ENCODE measurements around the gene PI4KB.
"Not testable (repeated sequence)": the region's sequence is repeated elsewhere in the genome, so short reads cannot be mapped to it uniquely, and the experiment has no call there.

PI4KB gene

GRCh38 chr1:151361883-151362282, 34.7 kb upstream of the PI4KB start:
- no peak for DNase-seq
- TF ChIP-seq POLR2A (IDR thresholded peaks at IDR 0.05; ENCODE audit: low read length) (no peak), GATA1 (IDR thresholded peaks at IDR 0.05; ENCODE audit: low read depth, low read length) (no peak)

- TF ChIP-seq POLR2A (IDR thresholded peaks at IDR 0.05; ENCODE audit: low read length): no peak
- TF ChIP-seq GATA1 (IDR thresholded peaks at IDR 0.05; ENCODE audit: low read depth, low read length): no peak
- no peak for DNase-seq
Observed at GRCh38 chr1:151356696-151357095, 29.5 kb upstream of the PI4KB start.

- peak; percentile 36 to 50 for DNase-seq
- TF ChIP-seq GATA1 (IDR thresholded peaks at IDR 0.05; ENCODE audit: low read depth, low read length): no peak
- TF ChIP-seq POLR2A (IDR thresholded peaks at IDR 0.05; ENCODE audit: low read length): no peak
Observed at GRCh38 chr1:151352021-151352718, 25.0 kb upstream of the PI4KB start.

DNA sequence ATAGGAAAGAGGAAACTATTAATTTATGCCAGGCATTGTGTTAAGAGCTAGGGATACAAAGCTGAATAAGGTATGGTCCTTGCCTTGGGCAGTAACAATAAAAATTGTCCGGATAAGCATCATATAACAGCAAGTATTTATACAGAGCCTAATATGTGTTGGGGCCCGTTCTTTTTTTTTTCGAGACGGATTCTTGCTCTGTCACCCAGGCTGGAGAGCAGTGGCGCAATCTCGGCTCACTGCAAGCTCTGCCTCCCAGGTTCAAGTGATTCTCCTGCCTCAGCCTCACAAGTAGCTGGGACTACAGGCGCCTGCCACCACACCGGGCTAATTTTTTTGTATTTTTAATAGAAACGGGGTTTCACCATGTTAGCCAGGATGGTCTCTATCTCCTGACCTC, 23.1 kb upstream of the PI4KB start:
- DNase-seq: not testable (repeated sequence)

DNA sequence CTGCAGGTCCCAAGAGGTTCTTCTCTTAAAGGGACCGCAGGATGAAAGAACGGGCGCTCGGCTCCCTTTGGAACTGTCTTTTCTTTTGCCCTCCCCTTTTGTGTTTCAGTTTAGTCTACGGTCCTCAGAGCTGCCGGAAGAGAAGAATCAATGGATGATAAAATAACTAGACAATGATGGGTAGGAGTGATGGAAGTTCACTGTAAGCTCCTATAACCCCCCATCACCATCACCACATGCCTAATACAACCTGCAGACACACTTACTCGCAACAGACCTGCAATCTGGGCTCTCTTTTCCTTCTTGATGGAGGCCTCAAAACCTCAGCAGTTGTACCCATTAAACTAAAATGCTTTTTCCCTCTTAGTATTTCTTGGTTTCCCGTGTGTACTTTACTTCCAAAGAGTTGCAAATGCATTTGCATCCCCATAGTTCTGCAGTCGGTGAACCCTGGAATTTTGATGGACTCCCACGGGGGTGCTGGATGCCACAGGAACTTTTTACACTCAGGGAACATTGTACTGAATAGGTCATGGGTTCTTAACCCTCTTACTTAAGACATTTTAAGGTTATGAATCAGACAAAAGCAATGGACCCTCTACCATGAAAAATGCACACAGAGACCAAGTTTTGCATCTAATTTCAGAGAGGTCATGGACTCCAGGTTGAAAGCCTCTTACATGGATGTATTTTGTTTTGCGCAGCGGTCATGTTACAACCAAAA, 20.5 kb upstream of the PI4KB start:
- TF ChIP-seq GATA1 (IDR thresholded peaks at IDR 0.05; ENCODE audit: low read depth, low read length) (no peak), POLR2A (IDR thresholded peaks at IDR 0.05; ENCODE audit: low read length) (no peak)
- DNase-seq: no peak

GRCh38 chr1:151346769-151347522, 19.7 kb upstream of the PI4KB start, which contains the start of gene RFX5:
Gene RFX5 (minus strand): TSS chr1:151347252. CDS start chr1:151346320, 932 bp downstream.
- peak; percentile 97 for DNase-seq
- TF ChIP-seq GATA1 (IDR thresholded peaks at IDR 0.05; ENCODE audit: low read depth, low read length): no peak
- TF ChIP-seq POLR2A (IDR thresholded peaks at IDR 0.05; ENCODE audit: low read length): peak; percentile 81

GRCh38 chr1:151346082-151346768, 19.0 kb upstream of the PI4KB start:
- peak in 1 of 2 experiments; percentile 42 for DNase-seq

DNA sequence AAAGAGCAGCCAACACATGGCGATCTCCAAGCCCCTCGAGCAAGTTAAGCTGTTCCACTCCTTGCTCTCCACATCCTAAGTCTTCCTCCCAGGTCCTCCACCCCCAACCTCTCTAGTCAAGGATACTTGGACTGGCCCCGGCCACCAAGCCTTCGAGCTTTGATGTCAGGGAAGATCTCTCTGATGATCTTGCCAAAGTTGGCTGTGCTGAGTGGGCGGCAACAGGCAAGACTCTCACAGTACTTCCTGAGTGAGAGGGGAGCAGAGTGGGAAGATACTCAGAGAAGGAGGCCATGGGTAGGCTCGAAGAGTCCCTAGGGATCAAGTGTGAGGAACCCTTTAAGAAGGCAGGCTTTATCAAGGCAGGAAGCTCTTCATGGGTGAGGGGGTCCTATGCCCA, 17.1 kb upstream of the PI4KB start:
- DNase-seq: no peak

More at GRCh38 chr1:151346082-151346768, 19.0 kb upstream of the PI4KB start:
- TF ChIP-seq GATA1 (IDR thresholded peaks at IDR 0.05; ENCODE audit: low read depth, low read length) (no peak), POLR2A (IDR thresholded peaks at IDR 0.05; ENCODE audit: low read length) (no peak)

GRCh38 chr1:151343587-151343986, 16.4 kb upstream of the PI4KB start:
- DNase-seq: no peak
- TF ChIP-seq GATA1 (IDR thresholded peaks at IDR 0.05; ENCODE audit: low read depth, low read length): no peak
- no peak for TF ChIP-seq POLR2A (IDR thresholded peaks at IDR 0.05; ENCODE audit: low read length)

More for the DNA sequence above, 17.1 kb upstream of the PI4KB start:
- TF ChIP-seq GATA1 (IDR thresholded peaks at IDR 0.05; ENCODE audit: low read depth, low read length) (no peak), POLR2A (IDR thresholded peaks at IDR 0.05; ENCODE audit: low read length) (no peak)

DNA sequence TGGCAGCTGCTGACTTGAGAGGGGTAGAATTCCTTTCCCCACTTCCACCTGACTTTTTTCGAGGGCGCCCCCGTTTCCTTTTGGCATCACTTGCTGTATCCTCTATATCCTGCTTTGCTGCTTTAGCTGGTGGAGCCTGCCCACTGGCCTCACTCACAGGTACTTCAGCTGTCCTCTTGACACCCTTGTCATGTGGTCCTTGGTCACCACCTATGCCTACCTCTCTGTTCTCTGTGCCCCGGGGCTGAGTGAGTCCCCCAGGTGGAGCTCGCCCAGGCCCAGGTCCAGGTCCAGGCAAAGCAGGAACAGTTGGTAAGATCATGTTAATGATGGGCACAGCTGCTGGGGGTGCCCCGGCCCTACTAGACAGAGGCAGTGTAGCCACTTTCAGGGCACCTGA, 15.4 kb upstream of the PI4KB start:
- TF ChIP-seq GATA1 (IDR thresholded peaks at IDR 0.05; ENCODE audit: low read depth, low read length) (no peak), POLR2A (IDR thresholded peaks at IDR 0.05; ENCODE audit: low read length) (no peak)
- DNase-seq: no peak

DNA sequence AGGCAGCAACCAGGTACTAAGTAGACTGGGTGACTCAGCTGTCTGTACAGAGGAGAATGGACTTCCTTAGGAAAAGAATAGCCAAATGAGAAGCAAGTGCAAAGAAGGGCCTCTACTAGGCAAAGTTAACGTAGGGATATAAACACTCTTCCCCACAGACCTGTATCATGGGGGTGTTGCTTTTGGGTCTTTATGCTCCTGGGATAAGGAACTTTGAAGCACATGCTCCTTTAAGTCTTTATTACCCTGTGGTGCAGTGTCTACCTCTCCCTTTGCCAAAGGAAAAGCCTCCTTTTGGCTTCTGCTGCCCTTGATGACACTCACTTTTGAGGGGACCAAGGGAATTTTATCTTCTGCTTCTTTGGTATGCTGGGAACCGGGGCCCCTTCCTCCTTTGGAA, 14.8 kb upstream of the PI4KB start:
- TF ChIP-seq POLR2A (IDR thresholded peaks at IDR 0.05; ENCODE audit: low read length) (no peak), GATA1 (IDR thresholded peaks at IDR 0.05; ENCODE audit: low read depth, low read length) (no peak)
- no peak for DNase-seq

DNA sequence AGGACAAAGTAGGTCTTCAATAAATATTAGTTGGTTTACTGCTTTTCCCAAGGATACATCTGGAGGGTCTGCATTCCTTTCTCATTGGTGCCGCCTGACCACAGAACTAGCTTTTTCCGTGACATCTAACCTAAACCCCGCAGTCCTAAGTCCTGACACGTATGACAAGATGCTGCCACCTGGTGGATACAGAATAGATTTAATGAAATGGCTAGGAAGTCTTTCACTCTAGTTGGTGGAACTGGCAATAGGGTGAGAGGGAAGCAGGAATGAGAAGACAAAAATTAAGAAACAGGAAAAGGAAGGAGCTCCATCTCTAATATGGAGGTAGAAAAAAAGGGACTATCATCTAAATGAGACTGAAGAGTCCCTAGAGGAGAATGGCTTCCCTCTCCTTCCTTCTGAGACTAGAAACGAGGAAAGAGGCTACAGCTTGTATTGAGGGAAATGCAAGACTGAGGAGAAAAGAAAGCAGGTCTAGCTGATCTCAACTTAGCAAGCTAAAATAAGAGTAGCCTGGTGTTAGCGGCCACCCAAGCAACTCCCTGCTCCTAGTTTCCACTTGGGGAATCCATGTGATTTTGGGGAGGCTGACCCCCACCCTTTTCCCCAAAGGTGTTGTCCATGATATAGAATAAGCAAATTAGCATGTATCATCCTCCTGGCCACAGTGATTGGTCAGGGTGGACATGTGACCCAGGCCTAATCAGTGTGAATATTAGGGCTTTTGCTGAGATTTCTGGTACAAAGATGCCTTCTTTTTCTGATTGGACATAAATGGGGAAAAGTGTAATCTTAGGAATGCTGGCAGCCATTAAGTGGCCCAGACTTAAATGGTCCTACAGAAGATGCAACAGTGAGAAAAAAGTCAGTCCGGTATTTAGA, 13.9 kb upstream of the PI4KB start:
- peak; percentile 82 to 88 for DNase-seq
- peak; percentile 19 for TF ChIP-seq POLR2A (IDR thresholded peaks at IDR 0.05; ENCODE audit: low read length)
- TF ChIP-seq GATA1 (IDR thresholded peaks at IDR 0.05; ENCODE audit: low read depth, low read length): no peak

DNA sequence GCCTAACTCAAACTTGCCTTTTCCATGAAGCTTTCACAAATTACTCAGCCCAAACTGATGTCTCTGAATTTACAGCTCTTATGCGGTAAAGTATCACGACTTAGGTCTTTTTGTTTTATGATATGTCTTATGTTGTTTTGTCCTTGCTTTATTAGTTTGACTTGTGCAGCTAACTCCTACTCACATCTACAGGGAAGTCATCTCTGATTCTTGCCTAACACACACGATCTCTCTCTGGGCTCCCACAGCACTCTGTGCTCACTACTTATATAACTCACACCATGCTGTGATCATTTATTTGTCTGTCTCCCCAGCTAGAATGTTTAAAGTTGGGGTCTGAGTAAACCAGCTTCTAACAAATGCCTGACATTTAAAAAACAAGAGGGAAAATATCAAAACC, 9.3 kb upstream of the PI4KB start:
- TF ChIP-seq GATA1 (IDR thresholded peaks at IDR 0.05; ENCODE audit: low read depth, low read length) (no peak), POLR2A (IDR thresholded peaks at IDR 0.05; ENCODE audit: low read length) (no peak)
- no peak for DNase-seq
